ENCODE data around the gene HGFAC.
A peak's percentile ranks its signal among the peaks of the same experiment; 100 is the strongest.
"Not testable (repeated sequence)": the region's sequence is repeated elsewhere in the genome, so short reads cannot be mapped to it uniquely, and the experiment has no call there.

The HGFAC gene

DNA sequence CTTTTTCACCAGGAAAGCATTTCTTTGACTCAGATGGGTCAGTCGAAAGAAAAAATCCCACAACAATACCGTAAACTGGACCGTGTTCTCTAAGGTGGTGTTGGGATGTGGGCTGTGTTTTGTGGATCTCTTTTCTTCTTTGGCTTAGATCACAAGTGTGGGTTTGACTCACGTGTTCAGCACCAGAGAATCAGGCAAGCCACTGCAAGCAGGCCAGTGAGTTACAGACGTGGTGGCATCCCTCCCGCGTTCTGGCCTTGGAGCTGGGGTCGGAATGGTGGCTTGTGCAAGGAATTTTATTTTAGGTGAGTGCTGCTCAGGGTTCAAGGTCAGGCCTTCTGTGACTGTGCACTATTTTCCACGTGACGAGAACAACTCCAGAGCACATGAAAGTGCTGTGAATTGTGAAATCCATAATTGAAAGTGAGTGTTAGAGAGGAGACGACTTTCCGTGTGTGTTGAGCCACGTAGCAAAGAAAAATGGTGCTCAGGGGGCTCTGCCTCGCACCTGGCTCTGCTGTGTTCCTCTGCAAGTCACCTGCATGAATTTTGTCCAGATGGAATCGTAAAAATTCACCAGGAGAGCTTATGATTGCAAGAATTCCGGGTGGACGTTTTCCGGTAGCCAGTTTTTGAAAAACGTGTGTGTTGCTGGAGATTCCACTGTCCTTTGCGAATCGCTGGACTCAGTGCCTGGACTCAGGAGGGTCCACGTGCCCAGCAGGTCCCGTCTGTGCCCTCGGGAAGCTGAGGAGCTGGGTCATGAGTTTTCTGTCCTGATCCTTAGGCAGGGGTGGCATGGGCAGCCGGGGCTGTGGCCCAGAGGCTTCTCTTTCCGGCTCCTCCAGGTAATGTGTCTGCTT is 33.6 kb upstream of the HGFAC start:
- Mint-ChIP-seq H3K27me3 (no peaks in the 10 kb centered on the region), H3K4me1 (no peaks in the 10 kb centered on the region), H3K9me3 (no peaks in the 10 kb centered on the region), H3K4me3 (no peak overlapping the region), H3K27ac (peak overlapping the region in 1 of 2 donors; percentile 3)
- no peak for DNase-seq
- no peak for ATAC-seq

- ATAC-seq (no peak), DNase-seq (no peak)
- Mint-ChIP-seq H3K27ac (no peak overlapping the region), H3K4me1 (no peaks in the 10 kb centered on the region), H3K9me3 (no peaks in the 10 kb centered on the region), H3K4me3 (no peak overlapping the region), H3K27me3 (no peaks in the 10 kb centered on the region)
Observed at GRCh38 chr4:3408793-3409330, 32.9 kb upstream of the HGFAC start.

- no peak for ATAC-seq
- Mint-ChIP-seq H3K9me3 (no peaks in the 10 kb centered on the region), H3K27me3 (no peaks in the 10 kb centered on the region), H3K4me3 (no peak overlapping the region), H3K4me1 (no peaks in the 10 kb centered on the region), H3K27ac (no peak overlapping the region)
- no peak for DNase-seq
Observed at GRCh38 chr4:3409571-3410091, 32.1 kb upstream of the HGFAC start.

- no peaks in the 10 kb centered on the region for H3K27me3 Mint-ChIP-seq
- H3K27ac Mint-ChIP-seq: no peak overlapping the region
- no peaks in the 10 kb centered on the region for H3K9me3 Mint-ChIP-seq
- ATAC-seq (no peak), DNase-seq (no peak)
- H3K4me1 Mint-ChIP-seq: no peaks in the 10 kb centered on the region
- no peak overlapping the region for H3K4me3 Mint-ChIP-seq
Observed at GRCh38 chr4:3410401-3411135, 31.2 kb upstream of the HGFAC start.

GRCh38 chr4:3411190-3411589 is 30.6 kb upstream of the HGFAC start:
- H3K4me1 Mint-ChIP-seq, DNase-seq, H3K4me3 Mint-ChIP-seq, H3K27me3 Mint-ChIP-seq, H3K27ac Mint-ChIP-seq, H3K9me3 Mint-ChIP-seq, ATAC-seq: not testable (repeated sequence)

DNA sequence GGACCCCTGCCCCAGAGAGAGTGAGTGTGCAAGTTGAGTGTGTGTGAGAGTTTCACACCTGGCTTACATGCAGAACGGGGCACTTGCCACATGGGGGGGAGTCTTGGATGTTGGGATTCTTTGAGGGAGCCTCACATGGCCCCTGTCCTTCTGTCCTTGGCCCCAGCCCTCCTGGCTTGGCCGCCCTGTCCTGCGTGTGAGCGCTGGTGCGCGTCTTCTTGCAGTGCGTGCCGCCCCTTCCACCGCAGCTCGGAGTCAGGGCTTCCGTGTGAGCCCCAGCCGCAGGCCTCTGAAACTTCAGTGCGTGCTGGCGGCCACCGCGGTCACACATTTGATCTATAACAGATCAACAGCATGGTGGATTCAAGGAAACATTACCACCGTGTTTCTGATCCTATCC is 30.1 kb upstream of the HGFAC start:
- no peaks in the 10 kb centered on the region for H3K9me3 Mint-ChIP-seq
- no peaks in the 10 kb centered on the region for H3K4me1 Mint-ChIP-seq
- H3K27me3 Mint-ChIP-seq: no peaks in the 10 kb centered on the region
- ATAC-seq (no peak), DNase-seq (no peak)
- H3K4me3 Mint-ChIP-seq: no peak overlapping the region
- H3K27ac Mint-ChIP-seq: no peak overlapping the region

DNA sequence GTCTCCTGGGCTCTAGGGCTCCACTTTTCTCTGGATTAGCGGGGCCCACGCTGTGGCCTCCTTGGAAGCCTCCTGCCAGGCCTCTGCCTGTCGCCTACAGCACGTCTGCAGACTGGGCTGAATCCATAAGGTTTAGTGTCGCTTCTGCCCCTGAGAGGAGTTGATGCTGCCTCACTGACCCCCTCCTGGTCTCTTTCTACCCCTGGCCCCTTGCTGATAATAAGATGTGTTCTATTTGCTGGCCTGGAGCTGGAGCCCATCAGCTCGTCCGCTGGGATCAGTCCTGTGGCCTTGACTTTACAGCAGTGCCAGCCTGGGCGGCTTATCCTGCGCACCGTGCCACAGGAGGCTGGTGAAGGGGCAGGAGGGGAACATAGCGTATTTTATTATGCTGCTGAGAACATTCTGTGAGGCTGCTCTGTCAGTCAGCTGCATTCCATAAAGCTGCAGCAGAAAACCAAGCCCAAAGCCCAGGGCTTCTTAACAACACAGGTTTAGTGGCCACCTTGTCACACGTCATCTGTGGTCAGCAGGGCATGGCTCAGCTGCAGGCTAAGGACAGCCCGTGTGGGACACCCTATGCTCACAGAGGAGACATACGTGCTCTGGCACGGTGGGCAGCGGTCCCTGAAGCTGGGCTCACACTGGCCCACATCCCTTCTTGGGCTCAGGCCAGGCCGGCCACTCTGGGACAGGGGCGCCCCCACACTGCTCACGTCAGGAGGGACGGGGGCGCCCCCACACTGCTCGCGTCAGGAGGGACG is 29.3 kb upstream of the HGFAC start:
- H3K4me3 Mint-ChIP-seq: no peak overlapping the region
- H3K27ac Mint-ChIP-seq: peak overlapping the region in 1 of 2 donors; percentile 74
- peak; percentile 58 for ATAC-seq

DNA sequence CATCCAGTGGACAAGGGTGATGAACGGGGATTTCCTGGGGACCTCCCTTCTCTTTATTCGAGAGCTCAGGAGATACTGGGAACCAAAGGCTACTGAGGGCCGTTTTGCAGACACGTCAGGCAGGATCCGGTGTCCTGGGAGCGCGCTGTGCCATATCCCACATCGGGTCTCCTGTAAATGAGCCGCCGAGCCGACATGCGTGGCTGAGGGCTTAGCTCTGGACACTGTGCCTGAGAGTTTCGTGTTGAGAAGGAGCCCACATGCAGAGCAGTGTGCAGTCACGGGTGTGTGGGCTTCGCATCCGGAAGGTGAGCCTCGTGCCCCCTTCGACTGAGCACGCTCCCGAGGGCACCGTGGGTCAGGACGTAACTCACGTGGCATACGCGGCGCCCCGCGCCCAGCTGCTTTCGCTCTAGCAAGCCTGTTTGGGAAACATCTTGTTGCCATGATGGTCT is 28.5 kb upstream of the HGFAC start:
- no peaks in the 10 kb centered on the region for H3K9me3 Mint-ChIP-seq
- ATAC-seq (no peak), DNase-seq (no peak)
- no peaks in the 10 kb centered on the region for H3K27me3 Mint-ChIP-seq
- no peak overlapping the region for H3K4me3 Mint-ChIP-seq
- H3K27ac Mint-ChIP-seq: no peak overlapping the region
- no peaks in the 10 kb centered on the region for H3K4me1 Mint-ChIP-seq

More for the DNA sequence above, 29.3 kb upstream of the HGFAC start:
- H3K9me3 Mint-ChIP-seq: no peaks in the 10 kb centered on the region
- H3K4me1 Mint-ChIP-seq: no peaks in the 10 kb centered on the region
- no peaks in the 10 kb centered on the region for H3K27me3 Mint-ChIP-seq
- no peak for DNase-seq

DNA sequence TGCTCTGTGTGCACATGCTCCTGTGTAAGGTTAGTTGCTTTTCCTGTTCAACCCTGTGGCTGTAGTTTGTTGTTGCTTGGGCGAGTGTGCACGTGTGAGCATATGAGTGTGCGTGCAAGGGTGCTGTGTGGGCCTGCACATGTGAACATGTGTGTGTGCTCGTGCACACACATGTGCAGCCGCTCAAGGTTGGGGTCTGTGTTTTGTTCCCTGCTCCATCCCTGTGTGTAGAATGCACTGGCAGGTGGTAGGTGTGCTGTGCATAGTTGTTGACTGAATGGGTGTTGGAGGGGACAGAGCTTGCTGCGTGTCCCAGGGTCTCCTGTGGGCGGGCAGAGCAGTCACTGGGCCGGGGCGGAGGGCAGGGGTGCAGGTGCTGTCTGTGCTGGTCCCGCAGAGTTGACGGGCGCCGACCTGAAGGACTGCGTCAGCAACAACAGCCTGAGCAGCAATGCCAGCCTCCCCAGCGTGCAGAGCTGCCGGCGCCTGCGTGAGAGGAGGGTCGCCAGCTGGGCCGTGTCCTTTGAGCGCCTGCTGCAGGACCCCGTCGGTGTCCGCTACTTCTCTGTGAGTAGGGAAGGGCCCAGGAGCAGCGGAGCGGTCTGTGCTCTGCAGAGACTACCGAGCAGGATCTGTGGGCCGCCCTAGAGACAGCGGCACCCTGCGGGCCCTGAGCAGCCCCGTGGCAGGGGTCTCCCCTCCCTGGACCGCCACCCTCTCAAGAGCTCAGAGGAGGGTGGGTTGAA is 27.9 kb upstream of the HGFAC start:
- ATAC-seq (no peak), DNase-seq (no peak)
- Mint-ChIP-seq H3K4me1 (no peaks in the 10 kb centered on the region), H3K4me3 (no peak overlapping the region), H3K27ac (no peak overlapping the region), H3K27me3 (no peaks in the 10 kb centered on the region), H3K9me3 (no peaks in the 10 kb centered on the region)

DNA sequence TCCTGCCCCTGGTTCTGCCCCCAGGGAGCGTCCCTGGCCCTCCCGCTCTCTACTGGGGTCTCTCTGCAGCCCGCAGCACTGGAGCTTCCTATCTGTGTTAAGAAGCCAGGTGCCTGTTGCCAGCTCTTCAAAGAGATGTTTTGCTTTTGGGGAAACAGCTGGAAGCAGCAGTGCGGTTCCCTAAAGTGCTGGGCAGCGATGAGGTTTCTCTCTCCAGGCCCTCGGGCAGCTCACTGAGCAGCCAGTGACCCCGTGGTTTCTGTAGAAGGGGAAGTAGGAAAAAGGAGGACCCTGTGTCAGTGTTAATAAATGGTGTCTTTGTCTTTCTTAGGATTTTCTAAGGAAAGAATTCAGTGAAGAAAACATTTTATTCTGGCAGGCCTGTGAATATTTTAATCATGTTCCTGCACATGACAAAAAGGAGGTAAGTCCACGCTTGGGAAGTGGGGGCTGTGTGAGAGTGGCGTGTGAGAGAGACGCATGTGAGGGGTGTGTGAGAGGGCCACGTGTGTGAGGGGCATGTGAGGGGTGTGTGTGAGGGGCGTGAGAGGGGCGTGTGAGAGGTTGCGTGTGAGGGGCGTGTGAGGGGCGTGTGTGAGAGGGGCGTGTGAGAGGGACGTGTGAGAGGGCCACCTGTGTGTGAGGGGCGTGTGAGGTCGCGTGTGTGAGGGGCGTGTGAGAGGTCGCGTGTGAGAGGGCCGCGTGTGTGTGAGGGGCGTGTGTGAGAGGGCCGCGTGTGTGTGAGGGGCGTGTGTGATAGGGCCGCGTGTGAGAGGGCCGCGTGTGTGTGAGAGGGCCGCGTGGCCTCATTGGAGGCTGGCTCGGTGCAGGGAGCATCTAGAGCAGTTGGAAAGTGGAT is 27.1 kb upstream of the HGFAC start:
- DNase-seq: no peak
- no peaks in the 10 kb centered on the region for H3K27me3 Mint-ChIP-seq
- H3K4me3 Mint-ChIP-seq: no peak overlapping the region
- H3K9me3 Mint-ChIP-seq: no peaks in the 10 kb centered on the region
- ATAC-seq: no peak
- H3K27ac Mint-ChIP-seq: no peak overlapping the region
- H3K4me1 Mint-ChIP-seq: no peaks in the 10 kb centered on the region

DNA sequence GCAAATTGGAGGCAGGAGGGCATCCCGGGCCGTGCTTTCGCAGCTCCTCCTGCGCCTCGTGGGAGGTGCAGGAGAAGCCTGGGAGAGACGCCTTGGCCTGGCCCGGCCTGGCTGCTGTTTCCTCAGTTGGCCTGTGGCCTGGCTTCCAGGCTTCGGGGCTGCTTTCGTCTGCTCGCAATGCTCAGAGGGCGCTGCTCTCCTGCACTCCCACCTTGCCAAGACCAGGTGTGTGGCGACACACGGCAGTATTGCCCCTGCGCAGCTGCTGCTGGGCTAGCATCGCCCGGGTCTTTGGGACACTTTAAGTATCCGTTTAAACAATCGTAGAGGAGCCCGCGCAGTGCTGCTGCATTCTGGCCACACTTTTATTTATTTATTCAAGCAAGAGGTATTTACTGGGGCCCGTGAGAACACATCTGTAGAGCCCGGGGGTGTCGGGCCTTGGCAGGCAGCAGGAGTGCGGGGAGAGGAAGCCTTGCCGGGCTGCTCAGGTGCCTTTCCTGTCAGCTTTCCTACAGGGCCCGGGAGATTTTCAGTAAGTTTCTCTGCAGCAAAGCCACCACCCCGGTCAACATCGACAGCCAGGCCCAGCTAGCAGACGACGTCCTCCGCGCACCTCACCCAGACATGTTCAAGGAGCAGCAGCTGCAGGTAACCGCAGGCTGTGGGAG is 26.2 kb upstream of the HGFAC start:
- H3K9me3 Mint-ChIP-seq: no peaks in the 10 kb centered on the region
- H3K4me3 Mint-ChIP-seq: no peak overlapping the region
- DNase-seq (no peak), ATAC-seq (no peak)
- H3K27ac Mint-ChIP-seq: no peak overlapping the region
- no peaks in the 10 kb centered on the region for H3K4me1 Mint-ChIP-seq
- no peaks in the 10 kb centered on the region for H3K27me3 Mint-ChIP-seq

DNA sequence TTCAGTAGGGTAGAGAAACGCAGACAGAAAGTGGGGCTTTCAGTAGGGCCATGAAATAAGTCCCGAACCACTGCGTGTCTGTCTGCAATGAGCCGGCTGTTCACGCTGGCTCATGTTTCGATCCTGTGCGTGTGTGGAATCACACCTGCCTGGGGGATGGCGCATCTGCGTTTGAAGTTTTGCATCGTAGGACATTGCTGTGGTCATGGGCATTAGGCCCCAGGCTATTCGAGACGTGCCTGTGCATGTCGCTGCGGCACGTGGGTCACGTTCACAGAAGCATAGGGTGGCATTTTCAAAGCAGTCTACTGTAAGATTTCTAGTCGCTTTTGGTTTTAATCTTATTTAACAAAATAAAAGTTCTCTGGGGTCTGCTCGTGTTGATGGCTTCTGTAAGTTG is 25.5 kb upstream of the HGFAC start:
- ATAC-seq (no peak), DNase-seq (no peak)
- Mint-ChIP-seq H3K9me3 (no peaks in the 10 kb centered on the region), H3K27me3 (no peaks in the 10 kb centered on the region), H3K27ac (no peak overlapping the region), H3K4me1 (no peaks in the 10 kb centered on the region), H3K4me3 (no peak overlapping the region)

DNA sequence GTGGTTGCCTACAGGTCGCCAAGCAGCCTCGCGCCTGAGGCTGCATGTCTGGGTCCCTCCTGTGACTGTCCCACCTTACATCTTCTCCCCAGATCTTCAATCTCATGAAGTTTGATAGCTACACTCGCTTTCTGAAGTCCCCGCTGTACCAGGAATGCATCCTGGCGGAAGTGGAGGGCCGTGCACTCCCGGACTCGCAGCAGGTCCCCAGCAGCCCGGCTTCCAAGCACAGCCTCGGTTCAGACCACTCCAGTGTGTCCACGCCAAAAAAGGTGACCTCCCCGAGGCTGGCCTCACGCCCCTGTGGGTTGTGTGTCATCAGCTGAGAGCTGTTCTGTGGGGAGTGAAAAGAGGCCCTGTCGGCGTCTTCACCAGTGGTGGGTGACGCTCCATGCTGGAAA is 24.9 kb upstream of the HGFAC start:
- ATAC-seq (no peak), DNase-seq (no peak)
- Mint-ChIP-seq H3K9me3 (no peaks in the 10 kb centered on the region), H3K27me3 (no peaks in the 10 kb centered on the region), H3K4me3 (no peak overlapping the region), H3K4me1 (no peaks in the 10 kb centered on the region), H3K27ac (no peak overlapping the region)

GRCh38 chr4:3417448-3417847 is 24.3 kb upstream of the HGFAC start:
- Mint-ChIP-seq H3K9me3 (no peaks in the 10 kb centered on the region), H3K27ac (no peak overlapping the region), H3K4me1 (no peaks in the 10 kb centered on the region), H3K4me3 (no peak overlapping the region), H3K27me3 (no peaks in the 10 kb centered on the region)
- ATAC-seq (no peak), DNase-seq (no peak)

All from stimulated activated naive CD8-positive, alpha-beta T cell treated with anti-CD3 and anti-CD28 coated beads, Interleukin-15, amount 100 ng/mL, for 72 hours (primary cell).